ENCODE measurements around the gene SHROOM3. TPM values are rescaled to one million over a fixed set of nuclear protein-coding genes. Genes with fewer than 3 reads are reported as not detected.

SHROOM3 gene
- total RNA-seq, 1 donor from 2014 or later, result 62.0 TPM

DNA sequence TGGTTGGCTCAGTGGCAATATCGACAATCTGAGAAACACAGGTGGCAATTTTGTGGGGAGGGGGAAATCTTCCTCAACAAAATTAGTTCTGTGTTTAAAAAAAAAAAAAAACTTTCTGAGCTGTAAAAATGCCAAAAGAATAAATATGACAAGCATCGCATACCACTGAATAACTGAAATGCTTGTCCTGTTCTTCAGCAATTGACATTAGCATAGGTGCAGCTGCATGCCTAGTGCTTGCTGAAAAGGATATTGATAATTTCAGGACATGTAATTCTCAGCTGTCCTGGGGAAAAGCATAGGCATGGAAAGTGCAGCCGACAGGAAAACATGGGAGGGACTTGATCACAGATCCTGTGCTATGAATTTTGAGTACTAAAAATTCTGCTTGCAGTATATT, 315.7 kb downstream of the SHROOM3 start:
- DNase-seq, result no peak
- no peaks in the 10 kb centered on the region for H3K27me3 ChIP-seq (ENCODE audit: low read depth)
- H3K36me3 ChIP-seq, result peaks cover 7% of the 10 kb centered on the region
- H3K4me1 ChIP-seq, result peaks cover 9% of the 10 kb centered on the region
- no peak overlapping the region for H3K4me3 ChIP-seq
- no peak overlapping the region for H3K27ac ChIP-seq
- intact Hi-C loops (cut with DNase I), result no loop called here
- TF ChIP-seq, protein P1, sequence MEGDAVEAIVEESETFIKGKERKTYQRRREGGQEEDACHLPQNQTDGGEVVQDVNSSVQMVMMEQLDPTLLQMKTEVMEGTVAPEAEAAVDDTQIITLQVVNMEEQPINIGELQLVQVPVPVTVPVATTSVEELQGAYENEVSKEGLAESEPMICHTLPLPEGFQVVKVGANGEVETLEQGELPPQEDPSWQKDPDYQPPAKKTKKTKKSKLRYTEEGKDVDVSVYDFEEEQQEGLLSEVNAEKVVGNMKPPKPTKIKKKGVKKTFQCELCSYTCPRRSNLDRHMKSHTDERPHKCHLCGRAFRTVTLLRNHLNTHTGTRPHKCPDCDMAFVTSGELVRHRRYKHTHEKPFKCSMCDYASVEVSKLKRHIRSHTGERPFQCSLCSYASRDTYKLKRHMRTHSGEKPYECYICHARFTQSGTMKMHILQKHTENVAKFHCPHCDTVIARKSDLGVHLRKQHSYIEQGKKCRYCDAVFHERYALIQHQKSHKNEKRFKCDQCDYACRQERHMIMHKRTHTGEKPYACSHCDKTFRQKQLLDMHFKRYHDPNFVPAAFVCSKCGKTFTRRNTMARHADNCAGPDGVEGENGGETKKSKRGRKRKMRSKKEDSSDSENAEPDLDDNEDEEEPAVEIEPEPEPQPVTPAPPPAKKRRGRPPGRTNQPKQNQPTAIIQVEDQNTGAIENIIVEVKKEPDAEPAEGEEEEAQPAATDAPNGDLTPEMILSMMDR (IDR thresholded peaks at IDR 0.05), result no peak
- no peak for ATAC-seq
- no peaks in the 10 kb centered on the region for H3K9me3 ChIP-seq

DNA sequence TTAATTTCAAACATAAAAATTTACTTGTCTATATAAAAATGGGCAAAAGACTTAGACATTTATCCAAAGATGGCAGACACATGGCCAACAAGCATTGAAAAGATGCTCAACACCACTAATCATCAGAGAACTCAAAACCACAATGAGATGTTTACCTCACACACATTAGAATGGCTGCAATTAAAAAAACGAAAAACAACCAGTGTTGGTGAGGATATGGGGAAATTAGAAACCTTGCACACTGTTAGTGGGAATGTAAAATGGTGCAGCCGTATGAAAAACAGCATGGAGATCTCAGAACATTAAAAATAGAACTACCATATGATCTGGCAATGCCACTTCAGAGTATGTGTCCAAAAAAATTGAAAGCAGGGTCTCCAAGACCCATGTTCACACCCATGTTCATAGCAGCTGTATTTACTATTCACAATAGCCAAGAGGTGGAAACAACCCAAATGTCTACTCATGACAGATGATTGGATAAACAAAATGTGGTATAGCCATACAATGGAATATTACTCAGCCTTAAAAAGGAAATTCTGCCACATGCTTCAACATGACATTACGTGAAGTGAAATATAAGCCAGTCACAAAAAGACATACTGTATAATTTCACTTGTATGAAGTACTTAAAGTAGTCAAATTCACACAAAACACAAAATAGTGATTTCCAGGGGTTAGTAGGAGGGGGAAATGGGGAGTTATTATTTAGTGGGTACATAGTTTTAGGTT, 316.7 kb downstream of the SHROOM3 start:
- Histone ChIP-seq H3K36me3 (peaks cover 7% of the 10 kb centered on the region), H3K27ac (no peak overlapping the region), H3K4me1 (peaks cover 9% of the 10 kb centered on the region), H3K4me3 (no peak overlapping the region), H3K27me3 (ENCODE audit: low read depth) (no peaks in the 10 kb centered on the region), H3K9me3 (no peaks in the 10 kb centered on the region)
- ATAC-seq, result no peak
- TF ChIP-seq, protein P1 (IDR thresholded peaks at IDR 0.05), result no peak
- intact Hi-C loops (cut with DNase I), result no loop called here
- no peak for DNase-seq

DNA sequence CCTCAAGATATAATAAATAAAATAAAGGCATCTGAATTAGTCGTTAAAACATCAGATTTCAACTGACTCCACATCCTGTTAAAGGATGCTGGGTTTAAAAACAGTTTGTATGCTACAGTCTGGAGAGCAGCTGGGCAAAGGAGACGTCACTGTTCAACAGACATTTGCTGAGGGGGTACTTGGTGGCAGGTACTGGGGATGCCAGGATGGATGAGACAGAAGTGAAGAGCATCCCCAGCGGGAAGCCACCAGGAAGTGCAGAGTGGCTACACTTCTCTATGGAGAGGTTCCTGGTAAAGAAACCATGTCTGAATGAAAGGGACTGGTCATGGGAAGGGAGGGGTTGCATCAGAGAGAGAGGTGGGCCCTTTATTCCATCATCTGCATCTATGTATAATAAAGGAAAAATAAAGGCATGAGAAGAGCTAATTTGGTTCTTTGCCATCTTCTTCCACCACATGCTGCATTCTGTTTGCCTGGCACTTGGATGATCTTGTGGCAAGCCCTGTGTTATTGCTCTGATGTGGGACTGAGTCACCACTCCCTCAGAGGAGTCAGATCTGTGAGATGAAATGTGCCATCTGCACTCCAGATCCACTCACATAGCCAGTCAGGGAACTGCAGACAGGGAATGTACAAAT, 318.0 kb downstream of the SHROOM3 start:
- Histone ChIP-seq H3K27ac (no peak overlapping the region), H3K4me1 (peaks cover 9% of the 10 kb centered on the region), H3K4me3 (no peak overlapping the region), H3K36me3 (peaks cover 7% of the 10 kb centered on the region), H3K27me3 (ENCODE audit: low read depth) (no peaks in the 10 kb centered on the region), H3K9me3 (no peaks in the 10 kb centered on the region)
- peak; percentile 59 to 64 for ATAC-seq
- TF ChIP-seq, protein P1 (IDR thresholded peaks at IDR 0.05), result no peak
- intact Hi-C loops (cut with DNase I), result no loop called here
- DNase-seq, result no peak

DNA sequence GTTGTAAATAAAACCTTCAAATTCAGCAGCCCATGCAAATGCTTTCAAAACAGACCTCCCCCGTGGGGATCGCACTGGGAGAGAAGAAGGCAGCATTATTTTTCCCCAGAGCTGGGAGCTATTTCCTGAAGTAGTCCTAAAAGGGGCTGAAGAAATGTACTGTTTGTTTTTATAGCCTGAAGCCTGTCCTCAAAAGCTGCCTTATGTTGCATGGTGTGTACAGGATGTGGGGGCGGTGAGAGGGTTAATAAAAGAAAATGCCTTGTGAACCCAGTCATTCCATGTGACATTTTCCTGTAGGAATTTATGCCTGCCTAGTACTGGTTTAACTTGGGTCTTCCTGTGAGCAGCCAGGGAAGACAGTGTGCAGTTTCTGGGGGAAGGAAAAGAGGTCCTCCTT, 318.8 kb downstream of the SHROOM3 start:
- TF ChIP-seq, protein P1 (IDR thresholded peaks at IDR 0.05), result no peak
- peak overlapping the region; percentile 54 for H3K27ac ChIP-seq

DNA sequence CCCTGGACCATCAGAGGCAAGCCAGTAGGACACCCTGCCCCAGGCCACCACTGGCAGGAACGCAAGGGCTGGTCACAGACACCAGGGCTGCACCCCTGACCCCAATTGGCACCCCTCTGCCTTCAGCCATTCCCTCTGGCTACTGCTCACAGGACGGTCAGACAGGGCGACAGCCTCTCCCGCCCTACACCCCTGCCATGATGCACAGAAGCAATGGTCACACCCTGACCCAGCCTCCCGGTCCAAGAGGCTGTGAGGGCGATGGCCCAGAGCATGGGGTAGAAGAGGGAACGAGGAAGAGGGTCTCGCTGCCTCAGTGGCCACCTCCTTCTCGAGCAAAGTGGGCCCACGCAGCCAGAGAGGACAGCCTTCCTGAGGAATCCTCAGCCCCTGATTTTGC, 319.4 kb downstream of the SHROOM3 start:
- peaks cover 12% of the 10 kb centered on the region for H3K36me3 ChIP-seq
- H3K27ac ChIP-seq, result peak overlapping the region; percentile 54
- H3K4me1 ChIP-seq, result peaks cover 9% of the 10 kb centered on the region

More for the DNA sequence above, 318.8 kb downstream of the SHROOM3 start:
- peaks cover 7% of the 10 kb centered on the region for H3K36me3 ChIP-seq
- intact Hi-C loops (cut with DNase I), result no loop called here
- peaks cover 9% of the 10 kb centered on the region for H3K4me1 ChIP-seq
- no peak for DNase-seq
- H3K4me3 ChIP-seq, result no peak overlapping the region
- no peaks in the 10 kb centered on the region for H3K9me3 ChIP-seq
- ATAC-seq, result no peak
- H3K27me3 ChIP-seq (ENCODE audit: low read depth), result no peaks in the 10 kb centered on the region

More for the DNA sequence above, 319.4 kb downstream of the SHROOM3 start:
- DNase-seq (no peak), ATAC-seq (peak in 1 of 2 donors; percentile 12)
- Histone ChIP-seq H3K27me3 (ENCODE audit: low read depth) (no peaks in the 10 kb centered on the region), H3K4me3 (no peak overlapping the region), H3K9me3 (no peaks in the 10 kb centered on the region)
- intact Hi-C loops (cut with DNase I), result no loop called here
- TF ChIP-seq, protein P1 (IDR thresholded peaks at IDR 0.05), result no peak
